GM12864 (cell line): Measurements from ENCODE around the gene ZNF546.

ENCODE experiments used
- DNase-seq: peaks from one replicate; pipeline ENCODE4 v3.0.0-alpha.2; 2011; ENCODE audit warnings: low read depth
- H3K4me3 ChIP-seq: 2 replicates; pipeline ENCODE4 v1.5.1; 2011; ENCODE audit warnings: mild to moderate bottlenecking, low read depth, low read length, control low read depth
- TF ChIP-seq, protein P1 (sequence below): IDR thresholded peaks from 2 replicates; pipeline ENCODE4 v1.5.1; 2011; ENCODE audit warnings: low read depth, mild to moderate bottlenecking, moderate library complexity, low read length, control low read depth, inconsistent platforms; ENCODE audit errors: missing control alignments

Gene ZNF546

DNA sequence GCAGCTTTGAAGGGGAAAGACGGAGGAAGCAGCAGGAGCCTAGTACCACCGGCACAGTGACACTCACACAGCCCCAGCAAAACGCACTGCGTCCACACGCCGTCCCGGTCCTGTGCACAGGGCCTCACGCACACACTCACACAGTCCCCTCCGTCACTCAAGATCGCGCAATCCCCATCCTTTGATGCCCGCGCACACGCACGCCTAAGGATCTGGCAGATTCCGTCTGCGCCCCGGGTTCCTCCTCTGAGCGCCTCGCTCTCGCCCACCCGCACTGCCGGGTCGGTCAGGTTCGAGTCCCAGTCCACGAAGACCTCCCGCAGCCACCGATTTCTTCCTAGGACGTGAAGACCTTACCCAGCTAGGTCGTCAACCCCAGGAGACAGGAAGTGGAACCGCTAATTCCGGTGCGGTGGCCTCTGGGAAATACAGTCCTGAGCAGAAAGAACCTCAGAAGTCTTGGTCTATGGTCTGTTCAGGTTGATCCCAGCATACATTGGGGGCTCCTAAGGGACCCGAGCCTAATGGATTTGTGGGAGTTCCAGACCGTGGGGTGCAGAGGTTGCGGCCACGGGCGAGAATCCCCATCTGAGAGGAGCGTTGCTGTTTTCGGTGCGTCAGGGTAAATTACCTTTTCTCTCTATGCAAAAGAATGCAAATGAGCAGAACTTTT, 59.1 kb downstream of the ZNF546 start, which contains the start of gene ZNF780B:
Gene ZNF780B, minus strand, starts transcription at position 400 of the 673 bp plus-strand sequence. CDS start 5,899 bp downstream, outside the sequence.
- peak; percentile 60 for DNase-seq
- H3K4me3 ChIP-seq = peak within 1 kb of the TSS; percentile 77
- TF ChIP-seq, protein P1, sequence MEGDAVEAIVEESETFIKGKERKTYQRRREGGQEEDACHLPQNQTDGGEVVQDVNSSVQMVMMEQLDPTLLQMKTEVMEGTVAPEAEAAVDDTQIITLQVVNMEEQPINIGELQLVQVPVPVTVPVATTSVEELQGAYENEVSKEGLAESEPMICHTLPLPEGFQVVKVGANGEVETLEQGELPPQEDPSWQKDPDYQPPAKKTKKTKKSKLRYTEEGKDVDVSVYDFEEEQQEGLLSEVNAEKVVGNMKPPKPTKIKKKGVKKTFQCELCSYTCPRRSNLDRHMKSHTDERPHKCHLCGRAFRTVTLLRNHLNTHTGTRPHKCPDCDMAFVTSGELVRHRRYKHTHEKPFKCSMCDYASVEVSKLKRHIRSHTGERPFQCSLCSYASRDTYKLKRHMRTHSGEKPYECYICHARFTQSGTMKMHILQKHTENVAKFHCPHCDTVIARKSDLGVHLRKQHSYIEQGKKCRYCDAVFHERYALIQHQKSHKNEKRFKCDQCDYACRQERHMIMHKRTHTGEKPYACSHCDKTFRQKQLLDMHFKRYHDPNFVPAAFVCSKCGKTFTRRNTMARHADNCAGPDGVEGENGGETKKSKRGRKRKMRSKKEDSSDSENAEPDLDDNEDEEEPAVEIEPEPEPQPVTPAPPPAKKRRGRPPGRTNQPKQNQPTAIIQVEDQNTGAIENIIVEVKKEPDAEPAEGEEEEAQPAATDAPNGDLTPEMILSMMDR = no peak

DNA sequence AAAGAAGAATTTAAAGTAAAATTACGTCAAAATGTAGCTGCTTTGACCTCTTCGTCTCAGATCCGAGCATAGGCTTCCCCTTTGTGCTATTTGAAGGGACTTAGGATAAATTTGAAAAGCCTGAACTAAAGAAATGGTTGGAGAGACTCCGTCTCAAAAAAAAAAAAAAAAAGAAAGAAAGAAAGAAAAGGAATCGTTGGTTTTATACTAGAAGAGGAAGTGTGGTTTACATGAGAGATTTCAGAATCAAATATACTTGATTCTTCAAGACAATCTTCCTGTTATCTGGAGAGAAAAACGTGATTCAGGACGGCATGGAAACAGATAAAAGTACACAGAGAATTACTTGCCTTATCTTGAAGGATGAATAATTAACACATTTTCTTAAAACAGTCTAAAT, 59.6 kb downstream of the ZNF546 start:
- DNase-seq = no peak
- TF ChIP-seq, protein P1 = no peak
- peak overlapping the region; percentile 77 for H3K4me3 ChIP-seq

DNA sequence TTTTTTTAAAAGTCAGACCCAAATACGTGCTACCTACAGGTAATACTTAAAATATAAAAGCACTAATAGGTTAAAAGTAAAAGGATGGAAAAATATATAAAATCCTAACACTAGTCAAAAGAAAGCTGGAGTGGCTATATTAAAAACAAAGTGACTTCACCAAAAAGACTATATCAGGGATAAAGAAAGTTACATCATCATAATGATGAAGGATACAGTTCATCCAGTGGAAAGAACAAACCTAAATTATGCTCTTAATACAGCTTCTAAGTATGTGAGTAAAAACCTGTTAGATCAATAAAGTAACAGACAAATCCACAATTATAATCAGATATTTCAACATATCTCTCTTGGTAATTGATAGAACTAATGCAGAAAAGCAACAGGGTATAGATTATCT, 60.3 kb downstream of the ZNF546 start:
- H3K4me3 ChIP-seq = no peak overlapping the region
- TF ChIP-seq, protein P1 = no peak
- no peak for DNase-seq

DNA sequence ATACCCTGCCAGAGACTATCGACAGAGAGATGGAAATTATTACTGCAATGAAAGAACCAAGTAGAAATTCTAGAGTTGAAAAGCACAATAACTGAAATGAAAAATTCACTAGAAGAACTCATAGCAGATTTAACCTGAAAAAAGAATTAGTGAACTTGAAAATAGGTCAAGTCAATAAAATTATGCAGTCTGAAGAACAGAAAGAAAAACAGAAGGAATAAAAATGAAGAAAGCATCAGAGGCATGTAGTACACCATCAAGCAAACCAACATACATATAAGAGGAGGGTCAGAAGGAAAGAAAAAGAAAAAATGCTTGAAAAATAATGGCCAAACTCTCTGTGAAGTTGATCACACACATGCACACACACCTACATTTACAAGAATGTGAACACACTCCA, 62.8 kb downstream of the ZNF546 start:
- DNase-seq = no peak
- TF ChIP-seq, protein P1 = no peak
- H3K4me3 ChIP-seq = no peak overlapping the region

DNA sequence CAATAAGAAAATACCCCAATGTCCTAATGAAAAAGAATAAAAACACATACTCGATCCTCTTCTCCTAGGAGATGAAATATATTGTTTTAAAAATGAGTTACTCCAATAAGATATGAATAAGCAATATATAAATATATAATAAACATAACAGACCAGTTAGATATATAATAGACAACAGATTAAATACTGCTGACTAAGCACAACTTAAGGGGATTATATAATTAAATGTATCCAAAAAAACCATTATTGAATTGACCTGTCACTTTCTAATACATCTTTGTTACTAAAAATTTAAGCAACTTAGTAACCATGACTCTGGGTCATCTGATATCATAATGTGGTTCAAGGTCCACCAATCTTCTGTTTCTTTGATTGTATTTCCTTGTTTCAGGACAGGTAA, 73.2 kb downstream of the ZNF546 start:
- DNase-seq = no peak
- TF ChIP-seq, protein P1 = no peak
- no peak overlapping the region for H3K4me3 ChIP-seq
